H1 (cell line): Measurements from ENCODE around the gene MT1F.

ENCODE experiments used
- EP300 ChIP-seq, 2 experiments: IDR thresholded peaks; 1 replicate in 1 of 2; 2 replicates in 1 of 2; pipeline ENCODE4 v1.6.1; 2011 to 2012; ENCODE audit warnings: low read depth in 2 of 2, low read length in 2 of 2, mild to moderate bottlenecking in 2 of 2, borderline replicate concordance in 1 of 2, inconsistent platforms in 1 of 2, moderate library complexity in 1 of 2
- EZH2 ChIP-seq: fragments of 200-600 bp; sonication (generic); IDR thresholded peaks from 2 replicates; pipeline ENCODE4 v1.7.1; 2012; ENCODE audit warnings: low read depth, mild to moderate bottlenecking, moderate library complexity, low read length, inconsistent platforms; ENCODE audit not compliant: severe bottlenecking
- POLR2A ChIP-seq, 2 experiments: IDR thresholded peaks; 1 replicate in 1 of 2; 2 replicates in 1 of 2; pipeline ENCODE4 v1.6.1; 2011; ENCODE audit warnings: low read depth in 2 of 2, low read length in 2 of 2, mild to moderate bottlenecking in 2 of 2; ENCODE audit errors: control extremely low read depth in 1 of 2
- TAF1 ChIP-seq: IDR thresholded peaks from 2 replicates; pipeline ENCODE4 v1.6.1; 2011; ENCODE audit warnings: mild to moderate bottlenecking, low read depth, low read length
- TF ChIP-seq, protein P1 (sequence below), 3 experiments: IDR thresholded peaks; 1 replicate in 2 of 3; 2 replicates in 1 of 3; pipeline versions ENCODE4 v1.5.1 to v1.6.1; 2011; ENCODE audit warnings: low read length in 3 of 3, mild to moderate bottlenecking in 3 of 3, inconsistent platforms in 2 of 3, low read depth in 1 of 3, moderate library complexity in 1 of 3; ENCODE audit not compliant: insufficient read depth in 1 of 3; ENCODE audit errors: control extremely low read depth in 1 of 3
- TF ChIP-seq, protein P2 (sequence below): IDR thresholded peaks from 2 replicates; pipeline ENCODE4 v1.6.1; 2011; ENCODE audit warnings: low read depth, mild to moderate bottlenecking, low read length; ENCODE audit not compliant: insufficient read depth

DNA sequence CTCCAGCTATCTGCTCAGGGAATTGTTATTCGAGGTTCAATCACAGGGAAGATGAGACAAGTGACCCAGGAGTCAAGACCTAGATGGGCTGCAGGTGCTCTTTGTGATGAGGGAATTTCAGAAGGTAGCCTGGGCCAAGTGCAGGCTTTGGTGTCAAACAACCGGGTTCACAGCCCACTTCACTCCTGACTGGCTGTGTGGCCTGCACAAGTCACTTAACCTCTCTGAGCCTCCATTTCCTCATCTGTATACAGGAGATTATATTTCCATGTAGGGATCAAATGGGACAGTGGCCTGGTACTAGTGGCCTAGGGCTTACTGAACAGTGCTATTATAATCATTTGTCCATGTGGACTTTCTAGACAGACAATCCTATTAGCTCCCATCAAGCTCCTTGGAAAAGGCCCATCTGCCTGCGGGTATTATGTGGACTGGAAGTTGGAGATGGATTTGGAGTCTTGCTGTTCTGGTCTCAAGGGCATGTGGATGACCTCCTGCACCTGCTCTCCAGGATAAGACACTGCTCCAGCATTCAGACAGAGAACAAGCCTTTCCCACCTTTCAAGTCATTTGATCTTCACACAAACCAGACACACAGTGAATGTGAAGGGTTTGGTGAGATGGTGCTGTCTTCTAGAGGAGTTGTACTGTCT is 21.4 kb downstream of the MT1F start:
- TF ChIP-seq TAF1 (no peak), POLR2A (IDR thresholded peaks at IDR 0.05; ENCODE audit: control extremely low read depth in 1 of 2, low read depth in 2 of 2, low read length in 2 of 2) (no peak), EP300 (IDR thresholded peaks at IDR 0.05; ENCODE audit: borderline replicate concordance in 1 of 2, low read depth in 2 of 2, low read length in 2 of 2) (no peak), EZH2 (no peak)
- TF ChIP-seq, protein P1, sequence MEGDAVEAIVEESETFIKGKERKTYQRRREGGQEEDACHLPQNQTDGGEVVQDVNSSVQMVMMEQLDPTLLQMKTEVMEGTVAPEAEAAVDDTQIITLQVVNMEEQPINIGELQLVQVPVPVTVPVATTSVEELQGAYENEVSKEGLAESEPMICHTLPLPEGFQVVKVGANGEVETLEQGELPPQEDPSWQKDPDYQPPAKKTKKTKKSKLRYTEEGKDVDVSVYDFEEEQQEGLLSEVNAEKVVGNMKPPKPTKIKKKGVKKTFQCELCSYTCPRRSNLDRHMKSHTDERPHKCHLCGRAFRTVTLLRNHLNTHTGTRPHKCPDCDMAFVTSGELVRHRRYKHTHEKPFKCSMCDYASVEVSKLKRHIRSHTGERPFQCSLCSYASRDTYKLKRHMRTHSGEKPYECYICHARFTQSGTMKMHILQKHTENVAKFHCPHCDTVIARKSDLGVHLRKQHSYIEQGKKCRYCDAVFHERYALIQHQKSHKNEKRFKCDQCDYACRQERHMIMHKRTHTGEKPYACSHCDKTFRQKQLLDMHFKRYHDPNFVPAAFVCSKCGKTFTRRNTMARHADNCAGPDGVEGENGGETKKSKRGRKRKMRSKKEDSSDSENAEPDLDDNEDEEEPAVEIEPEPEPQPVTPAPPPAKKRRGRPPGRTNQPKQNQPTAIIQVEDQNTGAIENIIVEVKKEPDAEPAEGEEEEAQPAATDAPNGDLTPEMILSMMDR (IDR thresholded peaks at IDR 0.05; ENCODE audit: control extremely low read depth in 1 of 3, insufficient read depth in 1 of 3, low read depth in 1 of 3, low read length in 3 of 3): no peak
- TF ChIP-seq, protein P2, sequence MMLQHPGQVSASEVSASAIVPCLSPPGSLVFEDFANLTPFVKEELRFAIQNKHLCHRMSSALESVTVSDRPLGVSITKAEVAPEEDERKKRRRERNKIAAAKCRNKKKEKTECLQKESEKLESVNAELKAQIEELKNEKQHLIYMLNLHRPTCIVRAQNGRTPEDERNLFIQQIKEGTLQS: no peak
